ENCODE measurements around the gene ADCY2.

The ADCY2 gene

GRCh38 chr5:7828269-7828668, 432.3 kb downstream of the ADCY2 start:
- no peak for DNase-seq (ENCODE audit: low read depth)

- no peak for DNase-seq (ENCODE audit: low read depth)
Observed at GRCh38 chr5:7834982-7835381, 439.0 kb downstream of the ADCY2 start.

GRCh38 chr5:7837403-7837802, 441.5 kb downstream of the ADCY2 start:
- DNase-seq (ENCODE audit: low read depth): no peak

- no peak for DNase-seq (ENCODE audit: low read depth)
Observed at GRCh38 chr5:7842531-7842930, 446.6 kb downstream of the ADCY2 start.

- no peak for DNase-seq (ENCODE audit: low read depth)
Observed at GRCh38 chr5:7844901-7845300, 449.0 kb downstream of the ADCY2 start.

GRCh38 chr5:7845557-7845956, 449.6 kb downstream of the ADCY2 start:
- DNase-seq (ENCODE audit: low read depth): no peak

- DNase-seq (ENCODE audit: low read depth): no peak
Observed at GRCh38 chr5:7846327-7846726, 450.4 kb downstream of the ADCY2 start.

GRCh38 chr5:7848296-7848695, 452.4 kb downstream of the ADCY2 start:
- no peak for DNase-seq (ENCODE audit: low read depth)

- DNase-seq (ENCODE audit: low read depth): no peak
Observed at GRCh38 chr5:7849681-7850394, 453.9 kb downstream of the ADCY2 start.

- DNase-seq (ENCODE audit: low read depth): no peak
Observed at GRCh38 chr5:7850395-7851239, 454.7 kb downstream of the ADCY2 start, which contains the start of gene CFAP90. Gene CFAP90, minus strand, starts transcription at chr5:7851133. Its CDS starts 112 bp downstream, at chr5:7851021.

- DNase-seq (ENCODE audit: low read depth): no peak
Observed at GRCh38 chr5:7851240-7851592, 455.3 kb downstream of the ADCY2 start.

GRCh38 chr5:7851617-7852289, 455.8 kb downstream of the ADCY2 start:
- DNase-seq (ENCODE audit: low read depth): no peak

- DNase-seq (ENCODE audit: low read depth): no peak
Observed at GRCh38 chr5:7852542-7852941, 456.6 kb downstream of the ADCY2 start.

GRCh38 chr5:7852988-7853387, 457.1 kb downstream of the ADCY2 start:
- no peak for DNase-seq (ENCODE audit: low read depth)

- DNase-seq (ENCODE audit: low read depth): no peak
Observed at GRCh38 chr5:7855611-7856010, 459.7 kb downstream of the ADCY2 start.

- no peak for DNase-seq (ENCODE audit: low read depth)
Observed at GRCh38 chr5:7856855-7857254, 460.9 kb downstream of the ADCY2 start.

GRCh38 chr5:7857361-7857760, 461.4 kb downstream of the ADCY2 start:
- no peak for DNase-seq (ENCODE audit: low read depth)

GRCh38 chr5:7857926-7858632, 462.1 kb downstream of the ADCY2 start:
- no peak for DNase-seq (ENCODE audit: low read depth)

- no peak for DNase-seq (ENCODE audit: low read depth)
Observed at GRCh38 chr5:7866196-7866595, 470.3 kb downstream of the ADCY2 start.

GRCh38 chr5:7867260-7867659, 471.3 kb downstream of the ADCY2 start:
- no peak for DNase-seq (ENCODE audit: low read depth)

- no peak for DNase-seq (ENCODE audit: low read depth)
Observed at GRCh38 chr5:7868427-7868772, 472.5 kb downstream of the ADCY2 start.

GRCh38 chr5:7868773-7869473, 473.0 kb downstream of the ADCY2 start, which contains the start of the genes FASTKD3 and MTRR:
Gene FASTKD3, minus strand, starts transcription at chr5:7869031. Its CDS starts 948 bp downstream, at chr5:7868083.
Gene MTRR, plus strand, starts transcription at chr5:7869148. Its CDS starts 1,647 bp downstream, at chr5:7870795.
- DNase-seq (ENCODE audit: low read depth): peak; percentile 88
